Neural cell (in vitro differentiated cells): ENCODE data around the gene ADCY4. TPM values are rescaled to one million over a fixed set of nuclear protein-coding genes. Genes with fewer than 3 reads are reported as not detected.

Experiments
- H2AFZ ChIP-seq: fragments of 200-600, 300-800 bp; sonication (generic), shearing (Covaris generic); 2 replicates; pipeline ENCODE4 v1.6.0; 2014; ENCODE audit warnings: low read depth, mild to moderate bottlenecking, antibody characterized with exemption, low read length, moderate library complexity
- H3F3A ChIP-seq: fragments of 200-600 bp; shearing (Covaris generic); 2 replicates; pipeline ENCODE4 v1.6.1; 2016; ENCODE audit warnings: mild to moderate bottlenecking, moderate library complexity, mixed read lengths, antibody characterized with exemption, low read length; ENCODE audit not compliant: insufficient read depth, poor library complexity, severe bottlenecking
- H3K27ac ChIP-seq: fragments of 200-600, 300-800 bp; sonication (generic), shearing (Covaris generic); 2 replicates; pipeline ENCODE4 v1.5.1; 2014; ENCODE audit warnings: mild to moderate bottlenecking, low read length, moderate library complexity
- H3K27me3 ChIP-seq: fragments of 300-800, 200-600 bp; sonication (generic), shearing (Covaris generic); 2 replicates; pipeline ENCODE4 v1.6.0; 2014; ENCODE audit warnings: mild to moderate bottlenecking, low read depth, low read length, moderate library complexity; ENCODE audit not compliant: insufficient read depth
- H3K36me3 ChIP-seq: fragments of 300-800, 200-600 bp; sonication (generic), shearing (Covaris generic); 2 replicates; pipeline ENCODE4 v1.5.1; 2014; ENCODE audit warnings: mild to moderate bottlenecking, antibody characterized with exemption, low read length, moderate library complexity; ENCODE audit not compliant: insufficient read depth
- H3K4me2 ChIP-seq: fragments of 300-800, 200-600 bp; sonication (generic), shearing (Covaris generic); 2 replicates; pipeline ENCODE4 v1.6.0; 2014; ENCODE audit warnings: mild to moderate bottlenecking, low read length
- H3K4me3 ChIP-seq: fragments of 300-800, 200-600 bp; sonication (generic), shearing (Covaris generic); 2 replicates; pipeline ENCODE4 v1.5.1; 2014; ENCODE audit warnings: mild to moderate bottlenecking, low read length, moderate library complexity
- H3K79me2 ChIP-seq: fragments of 200-600 bp; shearing (Covaris generic); replicated peaks from 2 replicates; pipeline ENCODE4 v1.6.0; 2014; ENCODE audit warnings: mild to moderate bottlenecking, low read length, moderate library complexity; ENCODE audit not compliant: insufficient read depth
- H3K9ac ChIP-seq: fragments of 300-800, 200-600 bp; sonication (generic), shearing (Covaris generic); 2 replicates; pipeline ENCODE4 v1.6.1; 2016; ENCODE audit warnings: mild to moderate bottlenecking, low read length, mixed read lengths
- H3K9me2 ChIP-seq: fragments of 200-600 bp; shearing (Covaris generic); 2 replicates; pipeline ENCODE4 v1.6.1; 2016; ENCODE audit warnings: mild to moderate bottlenecking, low read length, mixed read lengths; ENCODE audit not compliant: insufficient read depth
- H3K9me3 ChIP-seq: fragments of 200-600, 300-800 bp; sonication (generic), shearing (Covaris generic); 2 replicates; pipeline ENCODE4 v1.6.1; 2016; ENCODE audit warnings: mild to moderate bottlenecking, mixed run types, low read length, moderate library complexity, mixed read lengths
- H4K20me1 ChIP-seq: fragments of 200-600 bp; shearing (Covaris generic); 2 replicates; pipeline ENCODE4 v1.6.1; 2016; ENCODE audit warnings: mild to moderate bottlenecking, mixed run types; ENCODE audit not compliant: insufficient read depth
- CTCF ChIP-seq: fragments of 450-650 bp; IDR thresholded peaks from 2 replicates; pipeline ENCODE4 v1.5.1; 2014; ENCODE audit warnings: antibody characterized with exemption, mild to moderate bottlenecking, moderate library complexity; ENCODE audit not compliant: poor library complexity, severe bottlenecking
- EP300 ChIP-seq: fragments of 450-650 bp; conservative IDR thresholded peaks from 2 replicates; pipeline ENCODE4 v1.6.1; 2014; ENCODE audit warnings: antibody characterized with exemption, mild to moderate bottlenecking, moderate library complexity; ENCODE audit not compliant: poor library complexity, severe bottlenecking
- POLR2AphosphoS5 ChIP-seq: IDR thresholded peaks from 2 replicates; pipeline ENCODE4 v1.6.1; 2012
- REST ChIP-seq: IDR thresholded peaks from 2 replicates; pipeline ENCODE4 v1.6.1; 2012; ENCODE audit warnings: borderline replicate concordance
- SMC3 ChIP-seq: fragments of 450-650 bp; conservative IDR thresholded peaks from 2 replicates; pipeline ENCODE4 v1.6.1; 2014; ENCODE audit warnings: antibody characterized with exemption, mild to moderate bottlenecking, moderate library complexity; ENCODE audit not compliant: poor library complexity
- TAF1 ChIP-seq: IDR thresholded peaks from 2 replicates; pipeline ENCODE4 v1.6.1; 2012; ENCODE audit warnings: low read depth
- polyA plus RNA-seq: library from polyadenylated mRNA; depleted of rRNA; stranded (reverse); fragments of >200 nt; gene quantifications from 2 replicates; pipeline ENCODE4 v1.2.3, GENCODE V29; 2014

ADCY4 gene
- polyA plus RNA-seq, 1 donor from 2014 or later = not detected

GRCh38 chr14:24337824-24338175 lies 2.9 kb upstream of the ADCY4 start:
- Histone ChIP-seq H4K20me1 (no peaks in the 10 kb centered on the region), H3K36me3 (no peaks in the 10 kb centered on the region), H3K9me3 (no peaks in the 10 kb centered on the region), H3K27ac (no peak overlapping the region), H3K9me2 (no peaks in the 10 kb centered on the region), H3K9ac (no peak overlapping the region), H2AFZ (no peak overlapping the region), H3K79me2 (no peaks in the 10 kb centered on the region), H3F3A (no peaks in the 10 kb centered on the region), H3K27me3 (peaks cover 90% of the 10 kb centered on the region), H3K4me2 (no peak overlapping the region), H3K4me3 (no peak overlapping the region)
- TF ChIP-seq POLR2AphosphoS5 (no peak), CTCF (no peak), SMC3 (no peak), EP300 (no peak)

GRCh38 chr14:24337144-24337823 lies 2.4 kb upstream of the ADCY4 start:
- H3K9ac ChIP-seq = no peak overlapping the region
- no peaks in the 10 kb centered on the region for H3K9me3 ChIP-seq
- no peaks in the 10 kb centered on the region for H3F3A ChIP-seq
- H4K20me1 ChIP-seq = no peaks in the 10 kb centered on the region
- no peaks in the 10 kb centered on the region for H3K36me3 ChIP-seq
- no peak overlapping the region for H3K4me2 ChIP-seq
- no peak overlapping the region for H2AFZ ChIP-seq
- H3K27me3 ChIP-seq = peaks cover 95% of the 10 kb centered on the region
- H3K27ac ChIP-seq = no peak overlapping the region
- TF ChIP-seq CTCF (no peak), TAF1 (no peak), REST (no peak), SMC3 (no peak)
- H3K4me3 ChIP-seq = no peak overlapping the region
- H3K9me2 ChIP-seq = no peaks in the 10 kb centered on the region
- H3K79me2 ChIP-seq = no peaks in the 10 kb centered on the region
